ENCODE results near the gene SMIM21.

SMIM21 gene

GRCh38 chr18:75467851-75468250 lies 40.3 kb upstream of the SMIM21 start:
- no peak for TF ChIP-seq CTCF (IDR thresholded peaks at IDR 0.05; ENCODE audit: extremely low read depth, missing control alignments)
- DNase-seq (ENCODE audit: low spot score) = no peak

GRCh38 chr18:75467281-75467795 lies 39.8 kb upstream of the SMIM21 start:
- TF ChIP-seq CTCF (IDR thresholded peaks at IDR 0.05; ENCODE audit: extremely low read depth, missing control alignments) = no peak

GRCh38 chr18:75464356-75464755 lies 36.9 kb upstream of the SMIM21 start:
- TF ChIP-seq CTCF (IDR thresholded peaks at IDR 0.05; ENCODE audit: extremely low read depth, missing control alignments) = no peak
- no peak for DNase-seq (ENCODE audit: low spot score)

More at GRCh38 chr18:75467281-75467795, 39.8 kb upstream of the SMIM21 start:
- no peak for DNase-seq (ENCODE audit: low spot score)

- DNase-seq (ENCODE audit: low spot score) = no peak
- no peak for TF ChIP-seq CTCF (IDR thresholded peaks at IDR 0.05; ENCODE audit: extremely low read depth, missing control alignments)
Observed at GRCh38 chr18:75462178-75462832, 34.8 kb upstream of the SMIM21 start.

GRCh38 chr18:75456199-75456631 lies 28.7 kb upstream of the SMIM21 start:
- DNase-seq (ENCODE audit: low spot score) = peak; percentile 18
- no peak for TF ChIP-seq CTCF (IDR thresholded peaks at IDR 0.05; ENCODE audit: extremely low read depth, missing control alignments)

GRCh38 chr18:75455249-75456198 lies 28.0 kb upstream of the SMIM21 start:
- DNase-seq (ENCODE audit: low spot score) = no peak
- TF ChIP-seq CTCF (IDR thresholded peaks at IDR 0.05; ENCODE audit: extremely low read depth, missing control alignments) = no peak

All from GM20000 (cell line).